K562 (cell line): ENCODE results near the gene STRADB. TPM values are rescaled to one million over a fixed set of nuclear protein-coding genes. Genes with fewer than 3 reads are reported as not detected.

Experiments used
- BCL6 ChIP-seq: fragments of 250-450 bp; sonication (Bioruptor Pico); IDR thresholded peaks from 2 replicates; pipeline ENCODE4 v1.4.0; 2020
- BCOR ChIP-seq: fragments of 450-650 bp; IDR thresholded peaks from 2 replicates; pipeline ENCODE4 v1.6.1; 2016
- FOXJ2 ChIP-seq: fragments of 200-800 bp; sonication (Bioruptor generic); IDR thresholded peaks from 2 replicates; pipeline ENCODE4 v1.6.1; 2016; ENCODE audit warnings: missing genetic modification characterization, missing compliant biosample characterization
- FOXK2 ChIP-seq, 2 experiments: fragments of 450-650 bp; IDR thresholded peaks in 1 of 2; conservative IDR thresholded peaks in 1 of 2; 2 replicates each; pipeline ENCODE4 v1.6.1; 2016; ENCODE audit warnings: low read depth in 2 of 2, mild to moderate bottlenecking in 1 of 2
- GATA2 ChIP-seq: sonication (generic); formaldehyde crosslinking; IDR thresholded peaks from 2 replicates; pipeline ENCODE4 v1.4.0; 2020; ENCODE audit warnings: mild to moderate bottlenecking, missing genetic modification reagents
- GTF2F1 ChIP-seq: IDR thresholded peaks from 2 replicates; pipeline ENCODE4 v1.6.1; 2011; ENCODE audit warnings: low read depth, low read length, improper control_type of control experiment
- KAT2B ChIP-seq: IDR thresholded peaks from one replicate; pipeline ENCODE4 v1.6.1; 2012; ENCODE audit warnings: low read depth, mild to moderate bottlenecking, control low read depth, inconsistent platforms, low read length, moderate library complexity
- MAFK ChIP-seq: IDR thresholded peaks from 2 replicates; pipeline ENCODE4 v1.6.1; 2011; ENCODE audit warnings: low read length, improper control_type of control experiment
- SREBF1 ChIP-seq: fragments of 150-350 bp; IDR thresholded peaks from 2 replicates; pipeline ENCODE4 v1.6.1; 2014; ENCODE audit warnings: antibody characterized with exemption, low read depth, low read length, borderline replicate concordance
- TCF3 ChIP-seq: sonication (generic); formaldehyde crosslinking; IDR thresholded peaks from 2 replicates; pipeline ENCODE4 v1.4.0; 2020; ENCODE audit warnings: mild to moderate bottlenecking, missing genetic modification reagents
- ZC3H11A ChIP-seq: IDR thresholded peaks from 2 replicates; pipeline ENCODE4 v1.6.1; 2012; ENCODE audit warnings: low read depth, low read length, improper control_type of control experiment
- ZNF133 ChIP-seq: fragments of 250-450 bp; sonication (Bioruptor Pico); IDR thresholded peaks from 2 replicates; pipeline ENCODE4 v1.4.0; 2020; ENCODE audit warnings: mild to moderate bottlenecking
- ZNF23 ChIP-seq: fragments of 250-450 bp; sonication (Bioruptor Pico); IDR thresholded peaks from 2 replicates; pipeline ENCODE4 v1.4.0; 2020; ENCODE audit warnings: mild to moderate bottlenecking
- ZNF444 ChIP-seq: fragments of 250-450 bp; sonication (Bioruptor Pico); IDR thresholded peaks from 2 replicates; pipeline ENCODE4 v1.4.0; 2020; ENCODE audit warnings: mild to moderate bottlenecking, moderate library complexity
- ZNF75A ChIP-seq: fragments of 450-650 bp; formaldehyde crosslinking; IDR thresholded peaks from 2 replicates; pipeline ENCODE4 v1.4.0; 2020; ENCODE audit warnings: mild to moderate bottlenecking
- polyA plus RNA-seq, 8 experiments: library from polyadenylated mRNA; depleted of rRNA in 4 of 8; stranded (reverse) in 5 of 8; unstranded in 3 of 8; fragments of >200 nt; fragmentation: Nextera tagmentation in 2 of 8; fragmentation: Illumina TruSeq in 1 of 8; extraction: Ambion mirVana in 2 of 8; extraction: Trizol in 1 of 8; gene quantifications; 2 replicates each; pipeline versions ENCODE4 v1.2.1 to v1.2.3, GENCODE V29; 2011 to 2014; ENCODE audit warnings: inconsistent platforms in 1 of 8, missing spikeins in 1 of 8
- total RNA-seq, 7 experiments: library from RNA; depleted of rRNA in 6 of 7; stranded (reverse); fragments of >200 nt in 6 of 7; fragmentation: Illumina TruSeq in 2 of 7; extraction: Trizol in 2 of 7; gene quantifications; 2 replicates each; pipeline versions ENCODE4 v1.2.1 to v1.2.3, GENCODE V29; 2011 to 2021; ENCODE audit warnings: low replicate concordance in 1 of 7
- TF ChIP-seq, protein P1 (sequence below), 2 experiments: fragments of 450-650 bp; IDR thresholded peaks; 2 replicates each; pipeline ENCODE4 v1.6.1; 2016; ENCODE audit warnings: mild to moderate bottlenecking in 2 of 2, borderline replicate concordance in 1 of 2, low read depth in 1 of 2, moderate library complexity in 1 of 2
- TF ChIP-seq, protein P2 (sequence below): fragments of 450-650 bp; IDR thresholded peaks from 2 replicates; pipeline ENCODE4 v1.6.1; 2016; ENCODE audit warnings: low read depth, mild to moderate bottlenecking, moderate library complexity
- TF ChIP-seq, protein P3 (sequence below): fragments of 450-650 bp; formaldehyde crosslinking; conservative IDR thresholded peaks from 2 replicates; pipeline ENCODE4 v1.4.0; 2022; ENCODE audit warnings: mild to moderate bottlenecking, missing genetic modification characterization
- TF ChIP-seq, protein P4 (sequence below), 2 experiments: fragments of 450-650 bp; conservative IDR thresholded peaks; 2 replicates each; pipeline ENCODE4 v1.6.1; 2017; ENCODE audit warnings: mild to moderate bottlenecking in 2 of 2, moderate library complexity in 2 of 2

Gene STRADB
- total and polyA plus RNA-seq, 9 of the 15 experiments (the other 6 are each of a cell fraction or from before 2014, with no cell fraction given) = 6.9 to 30.6 (median 15.7) TPM

DNA sequence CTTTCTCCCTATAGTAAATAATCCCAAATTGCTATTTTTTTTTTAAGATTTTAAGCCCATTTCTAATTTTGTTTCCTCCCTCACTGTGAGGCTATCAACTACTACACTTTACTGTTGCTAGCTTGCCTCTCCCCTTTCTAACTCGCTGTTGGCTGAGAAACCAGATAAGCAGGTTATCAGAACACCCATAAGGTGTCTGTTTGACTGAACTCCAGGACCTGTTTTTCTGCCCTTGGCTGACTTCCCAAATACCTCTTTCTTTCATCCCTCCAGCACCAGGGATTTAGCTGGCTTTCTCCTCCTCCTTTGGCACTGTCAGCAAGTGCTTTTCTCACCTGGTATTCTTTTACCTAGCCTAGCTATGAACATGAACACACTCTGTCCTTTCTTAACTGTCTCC, 11.4 kb upstream of the STRADB start (continued):
- TF ChIP-seq, protein P1, sequence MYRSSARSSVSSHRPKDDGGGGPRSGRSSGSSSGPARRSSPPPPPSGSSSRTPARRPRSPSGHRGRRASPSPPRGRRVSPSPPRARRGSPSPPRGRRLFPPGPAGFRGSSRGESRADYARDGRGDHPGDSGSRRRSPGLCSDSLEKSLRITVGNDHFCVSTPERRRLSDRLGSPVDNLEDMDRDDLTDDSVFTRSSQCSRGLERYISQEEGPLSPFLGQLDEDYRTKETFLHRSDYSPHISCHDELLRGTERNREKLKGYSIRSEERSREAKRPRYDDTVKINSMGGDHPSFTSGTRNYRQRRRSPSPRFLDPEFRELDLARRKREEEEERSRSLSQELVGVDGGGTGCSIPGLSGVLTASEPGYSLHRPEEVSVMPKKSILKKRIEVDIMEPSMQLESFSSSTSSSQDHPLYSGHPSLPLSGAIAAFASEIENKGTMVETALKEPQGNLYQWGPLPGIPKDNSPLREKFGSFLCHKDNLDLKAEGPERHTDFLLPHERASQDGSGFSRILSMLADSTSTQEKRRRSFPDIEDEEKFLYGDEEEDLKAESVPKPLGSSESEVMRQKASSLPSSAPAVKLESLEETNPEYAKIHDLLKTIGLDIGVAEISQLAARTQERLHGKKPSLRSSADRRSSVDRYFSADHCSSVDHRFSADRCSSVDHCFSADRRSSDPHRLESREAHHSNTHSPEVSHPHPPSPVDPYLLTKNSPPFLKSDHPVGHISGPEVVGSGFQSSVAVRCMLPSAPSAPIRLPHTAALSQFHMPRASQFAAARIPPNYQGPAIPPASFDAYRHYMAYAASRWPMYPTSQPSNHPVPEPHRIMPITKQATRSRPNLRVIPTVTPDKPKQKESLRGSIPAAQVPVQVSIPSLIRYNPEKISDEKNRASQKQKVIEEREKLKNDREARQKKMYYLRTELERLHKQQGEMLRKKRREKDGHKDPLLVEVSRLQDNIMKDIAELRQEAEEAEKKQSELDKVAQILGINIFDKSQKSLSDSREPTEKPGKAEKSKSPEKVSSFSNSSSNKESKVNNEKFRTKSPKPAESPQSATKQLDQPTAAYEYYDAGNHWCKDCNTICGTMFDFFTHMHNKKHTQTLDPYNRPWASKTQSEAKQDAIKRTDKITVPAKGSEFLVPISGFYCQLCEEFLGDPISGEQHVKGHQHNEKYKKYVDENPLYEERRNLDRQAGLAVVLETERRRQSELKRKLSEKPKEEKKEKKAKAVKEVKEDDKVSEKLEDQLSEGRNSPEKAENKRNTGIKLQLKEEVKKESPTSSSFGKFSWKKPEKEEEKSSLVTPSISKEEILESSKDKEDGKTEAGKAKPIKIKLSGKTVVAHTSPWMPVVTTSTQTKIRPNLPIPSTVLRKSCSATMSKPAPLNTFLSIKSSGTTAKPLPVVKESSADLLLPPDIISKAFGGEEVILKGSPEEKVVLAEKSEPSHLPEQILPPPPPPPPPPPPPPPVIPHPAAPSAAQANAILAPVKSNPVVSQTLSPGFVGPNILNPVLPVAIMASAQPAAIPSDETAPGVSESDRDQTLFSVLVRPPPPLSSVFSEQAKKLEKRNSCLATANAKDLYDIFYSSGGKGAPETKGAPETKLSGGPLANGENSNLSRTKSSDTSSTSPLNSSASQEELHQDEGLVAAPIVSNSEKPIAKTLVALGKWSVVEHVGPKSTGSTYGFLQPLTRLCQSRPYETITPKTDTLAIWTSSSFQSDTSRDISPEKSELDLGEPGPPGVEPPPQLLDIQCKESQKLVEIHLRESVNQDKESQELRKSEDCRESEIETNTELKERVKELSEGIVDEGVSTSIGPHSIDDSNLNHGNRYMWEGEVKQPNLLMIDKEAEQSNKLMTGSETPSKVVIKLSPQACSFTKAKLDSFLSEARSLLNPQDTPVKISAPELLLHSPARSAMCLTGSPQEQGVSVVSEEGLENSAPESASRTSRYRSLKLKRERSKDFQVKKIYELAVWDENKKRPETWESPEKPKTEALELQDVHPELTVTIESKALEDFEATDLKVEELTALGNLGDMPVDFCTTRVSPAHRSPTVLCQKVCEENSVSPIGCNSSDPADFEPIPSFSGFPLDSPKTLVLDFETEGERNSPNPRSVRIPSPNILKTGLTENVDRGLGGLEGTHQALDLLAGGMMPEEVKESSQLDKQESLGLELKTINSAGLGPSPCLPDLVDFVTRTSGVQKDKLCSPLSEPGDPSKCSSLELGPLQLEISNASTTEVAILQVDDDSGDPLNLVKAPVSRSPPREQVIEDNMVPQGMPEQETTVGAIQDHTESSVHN (IDR thresholded peaks at IDR 0.05; ENCODE audit: borderline replicate concordance in 1 of 2, low read depth in 1 of 2) = no peak
- no peak for TF ChIP-seq MAFK
- no peak for TF ChIP-seq BCL6 (CRISPR knock-in tag)
- no peak for TF ChIP-seq SREBF1
- peak; percentile 94 for TF ChIP-seq TCF3 (CRISPR knock-in tag)
- TF ChIP-seq FOXK2 (conservative IDR thresholded peaks at IDR 0.05 in 1 of 2, IDR thresholded peaks at IDR 0.05 in 1 of 2; ENCODE audit: low read depth in 2 of 2) = peak in 1 of 2 experiments; percentile 27; a peak in 1 of 4 replicates
- TF ChIP-seq, protein P2, sequence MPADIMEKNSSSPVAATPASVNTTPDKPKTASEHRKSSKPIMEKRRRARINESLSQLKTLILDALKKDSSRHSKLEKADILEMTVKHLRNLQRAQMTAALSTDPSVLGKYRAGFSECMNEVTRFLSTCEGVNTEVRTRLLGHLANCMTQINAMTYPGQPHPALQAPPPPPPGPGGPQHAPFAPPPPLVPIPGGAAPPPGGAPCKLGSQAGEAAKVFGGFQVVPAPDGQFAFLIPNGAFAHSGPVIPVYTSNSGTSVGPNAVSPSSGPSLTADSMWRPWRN = 0 out of 2 replicates have a peak, but pooled peaks have one; percentile 32
- TF ChIP-seq KAT2B = no peak
- TF ChIP-seq BCOR = peak; percentile 51
- TF ChIP-seq, protein P3, sequence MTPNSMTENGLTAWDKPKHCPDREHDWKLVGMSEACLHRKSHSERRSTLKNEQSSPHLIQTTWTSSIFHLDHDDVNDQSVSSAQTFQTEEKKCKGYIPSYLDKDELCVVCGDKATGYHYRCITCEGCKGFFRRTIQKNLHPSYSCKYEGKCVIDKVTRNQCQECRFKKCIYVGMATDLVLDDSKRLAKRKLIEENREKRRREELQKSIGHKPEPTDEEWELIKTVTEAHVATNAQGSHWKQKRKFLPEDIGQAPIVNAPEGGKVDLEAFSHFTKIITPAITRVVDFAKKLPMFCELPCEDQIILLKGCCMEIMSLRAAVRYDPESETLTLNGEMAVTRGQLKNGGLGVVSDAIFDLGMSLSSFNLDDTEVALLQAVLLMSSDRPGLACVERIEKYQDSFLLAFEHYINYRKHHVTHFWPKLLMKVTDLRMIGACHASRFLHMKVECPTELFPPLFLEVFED (CRISPR knock-in tag) = no peak
- no peak for TF ChIP-seq ZNF75A (CRISPR knock-in tag)
- peak; percentile 52; the same call in 1 of the 2 replicates for TF ChIP-seq FOXJ2 (tag)
- TF ChIP-seq, protein P4, sequence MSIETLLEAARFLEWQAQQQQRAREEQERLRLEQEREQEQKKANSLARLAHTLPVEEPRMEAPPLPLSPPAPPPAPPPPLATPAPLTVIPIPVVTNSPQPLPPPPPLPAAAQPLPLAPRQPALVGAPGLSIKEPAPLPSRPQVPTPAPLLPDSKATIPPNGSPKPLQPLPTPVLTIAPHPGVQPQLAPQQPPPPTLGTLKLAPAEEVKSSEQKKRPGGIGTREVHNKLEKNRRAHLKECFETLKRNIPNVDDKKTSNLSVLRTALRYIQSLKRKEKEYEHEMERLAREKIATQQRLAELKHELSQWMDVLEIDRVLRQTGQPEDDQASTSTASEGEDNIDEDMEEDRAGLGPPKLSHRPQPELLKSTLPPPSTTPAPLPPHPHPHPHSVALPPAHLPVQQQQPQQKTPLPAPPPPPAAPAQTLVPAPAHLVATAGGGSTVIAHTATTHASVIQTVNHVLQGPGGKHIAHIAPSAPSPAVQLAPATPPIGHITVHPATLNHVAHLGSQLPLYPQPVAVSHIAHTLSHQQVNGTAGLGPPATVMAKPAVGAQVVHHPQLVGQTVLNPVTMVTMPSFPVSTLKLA (conservative IDR thresholded peaks at IDR 0.05) = no peak; a peak in 1 of 4 replicates
- no peak for TF ChIP-seq ZNF23 (CRISPR knock-in tag)
- TF ChIP-seq ZNF133 = no peak
- TF ChIP-seq ZNF444 (CRISPR knock-in tag) = no peak
- peak; percentile 76 for TF ChIP-seq GATA2 (CRISPR knock-in tag)
- no peak for TF ChIP-seq GTF2F1
- no peak for TF ChIP-seq ZC3H11A
